Spleen (tissue), 11 donors: ENCODE measurements around the gene DHX57. TPM values are rescaled to one million over a fixed set of nuclear protein-coding genes. Genes with fewer than 3 reads are reported as not detected.
"Not testable (repeated sequence)": the region's sequence is repeated elsewhere in the genome, so short reads cannot be mapped to it uniquely, and the experiment has no call there.

Source experiments
- DNase-seq: peaks from one replicate; pipeline ENCODE4 v3.0.0-alpha.2; 2020
- H3K27ac ChIP-seq, 8 donors: fragments of 200-600 bp; sonication (generic) in 7 of 8; 1 replicate in 4 of 8; 2 replicates in 4 of 8; pipeline versions ENCODE4 v1.5.0 to v1.8.0; 2016 to 2021; ENCODE audit warnings: inconsistent platforms in 4 of 8, mild to moderate bottlenecking in 4 of 8, moderate library complexity in 1 of 8
- H3K27me3 ChIP-seq, 7 donors: fragments of 200-600 bp; sonication (generic) in 6 of 7; replicated peaks in 1 of 7; 1 replicate in 4 of 7; 2 replicates in 3 of 7; pipeline versions ENCODE4 v1.5.0 to v1.8.0; 2016 to 2021; ENCODE audit warnings: inconsistent platforms in 3 of 7, mild to moderate bottlenecking in 1 of 7
- H3K36me3 ChIP-seq, 6 donors: fragments of 200-600 bp; sonication (generic) in 5 of 6; 1 replicate in 4 of 6; 2 replicates in 2 of 6; pipeline versions ENCODE4 v1.5.0 to v1.8.0; 2016 to 2021; ENCODE audit warnings: inconsistent platforms in 2 of 6
- H3K4me1 ChIP-seq, 6 donors: fragments of 200-600 bp; sonication (generic) in 5 of 6; 1 replicate in 3 of 6; 2 replicates in 3 of 6; pipeline versions ENCODE4 v1.5.0 to v1.8.0; 2016 to 2021; ENCODE audit warnings: inconsistent platforms in 3 of 6
- H3K4me3 ChIP-seq, 8 donors: fragments of 200-600 bp; sonication (generic) in 7 of 8; 1 replicate in 4 of 8; 2 replicates in 4 of 8; pipeline versions ENCODE4 v1.5.0 to v1.8.0; 2016 to 2021; ENCODE audit warnings: inconsistent platforms in 4 of 8, mild to moderate bottlenecking in 4 of 8, moderate library complexity in 2 of 8
- H3K9me3 ChIP-seq, 8 donors: fragments of 200-600 bp; sonication (generic) in 7 of 8; 1 replicate in 4 of 8; 2 replicates in 4 of 8; pipeline versions ENCODE4 v1.5.0 to v1.8.0; 2016 to 2021; ENCODE audit warnings: inconsistent platforms in 4 of 8
- CTCF ChIP-seq, 11 experiments: fragments of 200-600 bp in 7 of 11; fragments of 450-650 bp in 4 of 11; sonication (generic) in 4 of 11; IDR thresholded peaks in 8 of 11; conservative IDR thresholded peaks in 3 of 11; 1 replicate in 7 of 11; 2 replicates in 4 of 11; pipeline versions ENCODE4 v1.4.0 to v1.8.0; 2016 to 2021; ENCODE audit warnings: antibody characterized with exemption in 11 of 11, inconsistent platforms in 4 of 11, mild to moderate bottlenecking in 1 of 11
- POLR2A ChIP-seq, 3 donors: fragments of 450-650 bp; IDR thresholded peaks; one replicate each; pipeline ENCODE4 v1.5.1; 2017; ENCODE audit warnings: antibody characterized with exemption in 3 of 3, mild to moderate bottlenecking in 1 of 3
- POLR2AphosphoS5 ChIP-seq, 3 donors: sonication (generic); formaldehyde crosslinking; IDR thresholded peaks; one replicate each; pipeline ENCODE4 v1.5.1; 2017; ENCODE audit warnings: antibody characterized with exemption in 3 of 3
- WGBS, 5 donors: extraction: QIAGEN DNeasy Blood & Tissue Kit in 3 of 5; methylation state at CpG; one replicate each; pipeline versions ENCODE4 v1.1.5 to v1.1.7; 2013 to 2018; 5-methylcytosine and 5-hydroxymethylcytosine counted together
- intact Hi-C: fragments of 100-400 bp; cut with DNase I; formaldehyde crosslinking; loops from one replicate; pipeline ENCODE4 v1.15.0; 2023; ENCODE audit warnings: low total_unique reads
- polyA plus RNA-seq, 3 donors: library from polyadenylated mRNA; stranded (reverse); fragments of 200-250 nt; gene quantifications; one replicate each; pipeline ENCODE4 v1.2.1, GENCODE V29; 2013
- total RNA-seq, 7 donors: library from RNA; depleted of rRNA in 3 of 7; stranded (reverse); fragments of >200 nt in 3 of 7; fragmentation: NEBNext Ultra II Directional in 4 of 7; extraction: Animal tissue kit (Norgen Biotek cat#: 25700) in 4 of 7; gene quantifications; one replicate each; pipeline versions ENCODE4 v1.1.0 to v1.2.1, GENCODE V29; 2016 to 2021
- donor health status: healthy with polysubstance abuse.
- donor health status: DM: no; HTN: no; CAD: no; lungs with moderate emphysema.
- donor health status: DM: no; HTN: no; CAD: no.
- donor health status: Bipolar disorder and iron deficiency.
- donor health status: healthy.
- donor health status: DM: no; HTN: no; CAD: no.
- donor health status: DM: yes; HTN: yes; CAD: no.

DHX57 gene
- total and polyA plus RNA-seq, 10 donors: 6.5 to 24.0 (median 14.8) TPM

DNA sequence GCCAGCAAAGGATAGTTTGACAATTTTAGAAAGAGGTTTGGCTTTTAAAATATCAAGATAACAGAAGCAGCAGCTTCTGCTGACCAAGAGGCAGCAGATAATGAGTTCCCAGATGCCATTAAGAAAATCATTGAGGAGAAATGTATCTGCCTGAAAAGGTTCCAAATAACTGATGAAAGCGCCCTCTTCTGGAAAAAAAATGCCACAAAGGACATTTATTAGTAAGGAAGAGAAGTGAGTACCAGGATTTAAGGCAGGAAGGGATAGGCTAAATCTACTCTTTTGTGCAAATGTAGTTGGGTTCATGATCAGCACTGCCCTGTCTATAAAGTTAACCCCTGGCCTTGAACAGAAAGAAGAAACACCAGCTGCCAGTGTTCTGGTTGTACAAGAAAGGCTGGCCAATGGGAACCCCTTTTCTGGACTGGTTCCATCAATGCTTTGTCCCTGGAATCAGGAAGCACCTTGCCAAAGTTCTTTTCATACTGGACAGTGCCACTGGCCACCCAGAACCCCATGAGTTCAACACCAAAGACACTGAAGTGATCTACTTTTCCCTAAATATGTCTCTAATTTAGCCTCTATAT lies 40.6 kb downstream of the DHX57 start:
- peaks cover 0 to 76% (median 24%) of the 10 kb centered on the region in 6 donors for H3K36me3 ChIP-seq
- H3K9me3 ChIP-seq: no peaks in the 10 kb centered on the region
- peaks cover 0 to 50% (median 14%) of the 10 kb centered on the region in 6 donors for H3K4me1 ChIP-seq
- no peak overlapping the region for H3K4me3 ChIP-seq
- DNase-seq: no peak
- WGBS, 5 donors: 39 to 69% (median 60%) methylated on average over 1 of the region's 1 CpG
- H3K27ac ChIP-seq: peak overlapping the region in 4 of 8 donors; percentile 32 to 64 (median 62)
- peak in 4 of 11 experiments; percentile 16 to 38 (median 22) for TF ChIP-seq CTCF (IDR thresholded peaks at IDR 0.05 in 8 of 11, conservative IDR thresholded peaks at IDR 0.05 in 3 of 11)
- no peak for TF ChIP-seq POLR2A (IDR thresholded peaks at IDR 0.05)
- TF ChIP-seq POLR2AphosphoS5 (IDR thresholded peaks at IDR 0.05): no peak
- intact Hi-C loops: no loop called here
- H3K27me3 ChIP-seq: no peaks in the 10 kb centered on the region

DNA sequence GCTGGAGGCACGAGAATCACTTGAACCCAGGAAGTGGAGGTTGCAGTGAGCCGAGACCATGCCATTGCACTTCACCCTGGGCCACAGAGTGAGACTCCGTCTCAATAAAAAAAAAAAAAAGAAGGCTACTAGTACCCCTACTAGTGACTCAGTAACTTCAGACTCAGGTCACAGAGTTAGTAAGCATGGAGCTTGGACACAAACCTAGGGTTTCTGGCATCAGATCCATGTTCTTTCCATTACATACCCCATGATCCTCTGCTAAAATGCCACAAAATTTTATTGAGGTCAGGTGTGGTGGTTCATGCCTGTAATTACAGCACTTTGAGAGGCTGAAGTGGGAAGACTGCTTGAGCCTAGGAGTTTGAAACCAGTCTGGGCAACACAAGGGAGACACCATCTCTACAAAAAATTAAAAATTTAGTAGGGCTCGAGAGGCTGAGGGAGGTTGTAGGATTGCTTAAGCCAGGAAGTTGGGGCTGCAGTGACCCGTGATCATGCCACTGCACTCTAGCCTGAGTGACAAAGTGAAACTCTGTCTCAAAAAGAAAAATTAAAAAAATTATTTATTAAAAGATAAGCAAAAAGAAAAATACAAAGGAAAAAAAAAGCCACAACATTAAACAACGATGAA lies 45.1 kb downstream of the DHX57 start:
- peaks cover 0 to 76% (median 20%) of the 10 kb centered on the region in 6 donors for H3K36me3 ChIP-seq
- TF ChIP-seq POLR2A (IDR thresholded peaks at IDR 0.05): no peak
- TF ChIP-seq POLR2AphosphoS5 (IDR thresholded peaks at IDR 0.05): no peak
- TF ChIP-seq CTCF (IDR thresholded peaks at IDR 0.05 in 8 of 11, conservative IDR thresholded peaks at IDR 0.05 in 3 of 11): no peak
- H3K4me1 ChIP-seq: peaks cover 0 to 27% (median 7%) of the 10 kb centered on the region in 6 donors
- H3K9me3 ChIP-seq: no peaks in the 10 kb centered on the region
- intact Hi-C loops: no loop called here
- 67 to 86% (median 76%) methylated on average over 6 of the region's 6 CpGs for WGBS, 5 donors
- no peak overlapping the region for H3K4me3 ChIP-seq
- DNase-seq: no peak
- H3K27ac ChIP-seq: peak overlapping the region in 4 of 8 donors; percentile 46 to 68 (median 52)
- H3K27me3 ChIP-seq: no peaks in the 10 kb centered on the region

DNA sequence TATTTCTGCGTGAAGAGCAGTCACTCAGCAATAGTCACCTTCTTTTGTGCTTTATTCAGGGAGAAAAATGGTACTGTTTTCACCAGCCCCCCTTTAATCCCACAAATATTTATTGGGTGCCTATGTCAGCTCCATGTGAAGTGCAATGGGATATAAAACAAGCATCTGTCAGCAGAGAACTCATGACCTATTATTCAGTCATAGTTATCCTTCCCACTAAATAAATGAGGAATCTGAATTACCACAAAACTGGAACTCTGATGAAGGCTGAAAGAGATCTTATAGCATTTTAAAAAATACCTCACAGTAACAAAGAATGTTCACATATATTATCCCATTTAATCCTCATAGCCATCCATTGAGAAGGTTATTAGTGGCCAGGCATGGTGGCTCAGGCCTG lies 45.8 kb downstream of the DHX57 start:
- H3K9me3 ChIP-seq: no peaks in the 10 kb centered on the region
- 95 to 100% (median 98%) methylated on average over 1 of the region's 1 CpG for WGBS, 5 donors
- peaks cover 0 to 81% (median 27%) of the 10 kb centered on the region in 6 donors for H3K36me3 ChIP-seq
- no peak for DNase-seq
- H3K27me3 ChIP-seq: no peaks in the 10 kb centered on the region
- peaks cover 0 to 21% (median under 1%) of the 10 kb centered on the region in 6 donors for H3K4me1 ChIP-seq
- TF ChIP-seq CTCF (IDR thresholded peaks at IDR 0.05 in 8 of 11, conservative IDR thresholded peaks at IDR 0.05 in 3 of 11) (no peak), POLR2AphosphoS5 (IDR thresholded peaks at IDR 0.05) (no peak), POLR2A (IDR thresholded peaks at IDR 0.05) (no peak)
- H3K4me3 ChIP-seq: no peak overlapping the region
- intact Hi-C loops: no loop called here
- peak overlapping the region in 4 of 8 donors; percentile 22 to 68 (median 52) for H3K27ac ChIP-seq

- Histone ChIP-seq H3K4me3 (no peak overlapping the region), H3K4me1 (peaks cover 0 to 14% (median 0%) of the 10 kb centered on the region in 6 donors), H3K9me3 (no peaks in the 10 kb centered on the region), H3K27me3 (no peaks in the 10 kb centered on the region), H3K36me3 (peaks cover 3 to 84% (median 33%) of the 10 kb centered on the region in 6 donors), H3K27ac (no peak overlapping the region)
- intact Hi-C loops: no loop called here
- WGBS, 5 donors: 73 to 87% (median 83%) methylated on average over 4 of the region's 4 CpGs
- no peak for DNase-seq
- TF ChIP-seq POLR2AphosphoS5 (IDR thresholded peaks at IDR 0.05) (no peak), POLR2A (IDR thresholded peaks at IDR 0.05) (no peak), CTCF (IDR thresholded peaks at IDR 0.05 in 8 of 11, conservative IDR thresholded peaks at IDR 0.05 in 3 of 11) (no peak)
Observed at GRCh38 chr2:38828460-38828859, 47.3 kb downstream of the DHX57 start.

GRCh38 chr2:38827539-38828145 lies 48.1 kb downstream of the DHX57 start:
- DNase-seq, intact Hi-C loops, H3K27me3 ChIP-seq, H3K9me3 ChIP-seq, H3K4me3 ChIP-seq: not testable (repeated sequence)
- WGBS, 5 donors: 61 to 76% (median 67%) methylated on average over 10 of the region's 10 CpGs
- Histone ChIP-seq H3K36me3 (peaks cover 4 to 84% (median 39%) of the 10 kb centered on the region in 6 donors), H3K4me1 (peaks cover 0 to 14% (median 0%) of the 10 kb centered on the region in 6 donors), H3K27ac (peak overlapping the region in 2 of 8 donors; percentile 34 to 55)
